WTC11 (cell line): Measurements from ENCODE around the gene CKM. TPM values are rescaled to one million over a fixed set of nuclear protein-coding genes. Genes with fewer than 3 reads are reported as not detected.

ENCODE experiments used
- ATAC-seq: fragments of 200-7000 bp; cut with Tn5 transposase; 2 replicates; pipeline ENCODE4 v1.10.0; 2021; ENCODE audit warnings: mild to moderate bottlenecking, moderate library complexity
- CTCF ChIA-PET: fragments of 300-600 bp; sonication (Branson Sonifier 250); formaldehyde crosslinking; loops from one replicate; lab custom pipeline; 2021; ENCODE audit warnings: antibody characterized with exemption; lab: Charles Lee
- POLR2A ChIA-PET: fragments of 350-600 bp; sonication (Branson Sonifier 250); formaldehyde crosslinking; loops from one replicate; lab custom pipeline; 2021; ENCODE audit warnings: antibody characterized with exemption; lab: Charles Lee
- DNase-seq: peaks from one replicate; pipeline ENCODE4 v3.0.0; 2021; ENCODE audit warnings: low spot score
- H3K27ac Mint-ChIP-seq: 2 replicates; pipeline ENCODE4 v1.8.0; 2021; ENCODE audit warnings: mixed read lengths
- H3K27me3 Mint-ChIP-seq: 2 replicates; pipeline ENCODE4 v1.8.0; 2021; ENCODE audit warnings: low read depth, mild to moderate bottlenecking, moderate library complexity, mixed read lengths
- H3K36me3 Mint-ChIP-seq: 2 replicates; pipeline ENCODE4 v1.8.0; 2021; ENCODE audit warnings: mixed read lengths
- H3K4me1 Mint-ChIP-seq: 2 replicates; pipeline ENCODE4 v1.8.0; 2022; ENCODE audit warnings: mixed read lengths
- H3K4me3 Mint-ChIP-seq: 2 replicates; pipeline ENCODE4 v1.8.0; 2021; ENCODE audit warnings: mild to moderate bottlenecking, moderate library complexity, mixed read lengths
- H3K9me3 Mint-ChIP-seq: 2 replicates; pipeline ENCODE4 v1.8.0; 2021; ENCODE audit warnings: mixed read lengths
- TP53 ChIP-seq: sonication (generic); formaldehyde crosslinking; IDR thresholded peaks from 2 replicates; pipeline ENCODE4 v1.8.1; 2023; ENCODE audit warnings: mild to moderate bottlenecking, missing genetic modification reagents
- ZNF121 ChIP-seq: sonication (generic); formaldehyde crosslinking; IDR thresholded peaks from 2 replicates; pipeline ENCODE4 v1.8.0; 2023; ENCODE audit warnings: missing genetic modification reagents
- ZNF219 ChIP-seq: sonication (generic); formaldehyde crosslinking; IDR thresholded peaks from 2 replicates; pipeline ENCODE4 v1.8.0; 2023; ENCODE audit warnings: missing genetic modification reagents, mild to moderate bottlenecking, borderline replicate concordance
- total RNA-seq: library from RNA; stranded (reverse); gene quantifications from 3 replicates; pipeline ENCODE4 v1.2.3, GENCODE V29; 2021
- TF ChIP-seq, protein P1 (sequence below): sonication (generic); formaldehyde crosslinking; IDR thresholded peaks from 2 replicates; pipeline ENCODE4 v1.8.1; 2023; ENCODE audit warnings: mild to moderate bottlenecking, missing genetic modification reagents

CKM gene
- total RNA-seq, 1 experiment from 2014 or later: not detected

DNA sequence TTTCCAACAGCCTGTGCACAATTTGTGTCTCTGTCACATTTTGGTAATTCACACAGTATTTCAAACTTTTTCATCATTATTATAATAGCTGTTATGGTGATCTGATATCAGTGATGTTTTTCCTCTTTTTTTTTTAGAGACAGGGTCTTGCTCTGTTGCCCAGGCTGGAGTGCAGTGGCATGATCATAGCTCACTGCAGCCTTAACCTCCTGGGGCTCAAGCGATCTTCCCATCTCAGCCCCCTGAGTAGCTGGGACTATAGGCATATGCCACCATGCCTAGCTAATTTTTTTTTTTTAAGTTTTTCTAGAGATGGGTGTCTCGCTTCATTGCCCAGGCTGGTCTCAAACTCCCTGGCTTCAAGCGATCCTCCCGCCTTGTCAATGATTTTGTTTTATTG is 65.8 kb downstream of the CKM start:
- H3K27me3 Mint-ChIP-seq: no peaks in the 10 kb centered on the region
- H3K4me3 Mint-ChIP-seq: no peak overlapping the region
- H3K27ac Mint-ChIP-seq: no peak overlapping the region
- DNase-seq (no peak), ATAC-seq (no peak)
- POLR2A ChIA-PET: no interaction called here
- CTCF ChIA-PET: interaction anchor here (0.6 kb wide), 1 partner anchor 302 kb away, joined by 3 read pairs; no protein-coding TSS in a partner anchor
- peaks cover 5% of the 10 kb centered on the region for H3K9me3 Mint-ChIP-seq
- peaks cover 15% of the 10 kb centered on the region for H3K4me1 Mint-ChIP-seq
- no peak for TF ChIP-seq TP53 (CRISPR knock-in tag)
- TF ChIP-seq ZNF219 (CRISPR knock-in tag): no peak
- TF ChIP-seq, protein P1, sequence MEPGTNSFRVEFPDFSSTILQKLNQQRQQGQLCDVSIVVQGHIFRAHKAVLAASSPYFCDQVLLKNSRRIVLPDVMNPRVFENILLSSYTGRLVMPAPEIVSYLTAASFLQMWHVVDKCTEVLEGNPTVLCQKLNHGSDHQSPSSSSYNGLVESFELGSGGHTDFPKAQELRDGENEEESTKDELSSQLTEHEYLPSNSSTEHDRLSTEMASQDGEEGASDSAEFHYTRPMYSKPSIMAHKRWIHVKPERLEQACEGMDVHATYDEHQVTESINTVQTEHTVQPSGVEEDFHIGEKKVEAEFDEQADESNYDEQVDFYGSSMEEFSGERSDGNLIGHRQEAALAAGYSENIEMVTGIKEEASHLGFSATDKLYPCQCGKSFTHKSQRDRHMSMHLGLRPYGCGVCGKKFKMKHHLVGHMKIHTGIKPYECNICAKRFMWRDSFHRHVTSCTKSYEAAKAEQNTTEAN (CRISPR knock-in tag): no peak
- peak; percentile 43; the same call in 1 of the 2 replicates for TF ChIP-seq ZNF121
- peaks cover 9% of the 10 kb centered on the region for H3K36me3 Mint-ChIP-seq

Other genes with a start within 250 kb of the CKM start
- 13.4 to 14.8 TPM (median 13.8 TPM) in 3 replicates for gene ZNF296, start 246.4 kb downstream of the CKM start, total RNA-seq
- 55.0 to 60.3 TPM (median 55.3 TPM) in 3 replicates for gene GEMIN7, start 243.6 kb downstream of the CKM start, total RNA-seq
- 34.5 to 35.9 TPM (median 35.4 TPM) in 3 replicates for gene PPP1R37, start 229.7 kb downstream of the CKM start, total RNA-seq
- 0.57 to 1.1 TPM (median 0.76 TPM) in 3 replicates for gene NKPD1, start 161.9 kb downstream of the CKM start, total RNA-seq
- gene TRAPPC6A, start 144.6 kb downstream of the CKM start, total RNA-seq: 59.7 to 75.8 TPM (median 67.1 TPM) in 3 replicates
- 9.0 to 10.8 TPM (median 10.0 TPM) in 3 replicates for gene BLOC1S3, start 144.1 kb downstream of the CKM start, total RNA-seq
- 2.7 to 3.5 TPM (median 3.1 TPM) in 3 replicates for gene EXOC3L2, start 77.5 kb downstream of the CKM start, total RNA-seq
- gene MARK4, start 71.6 kb downstream of the CKM start, total RNA-seq: 58.5 to 60.8 TPM (median 58.6 TPM) in 3 replicates
- gene KLC3, start 17.9 kb upstream of the CKM start, total RNA-seq: 5.2 to 6.5 TPM (median 5.3 TPM) in 3 replicates
- gene ERCC2, start 47.7 kb upstream of the CKM start, total RNA-seq: 102 to 113 TPM (median 109 TPM) in 3 replicates
- gene PPP1R13L, start 82.2 kb upstream of the CKM start, total RNA-seq: 27.5 to 38.1 TPM (median 35.2 TPM) in 3 replicates
- 33.5 to 38.1 TPM (median 34.8 TPM) in 3 replicates for gene POLR1G, start 83.8 kb upstream of the CKM start, total RNA-seq
- gene ERCC1, start 101.0 kb upstream of the CKM start, total RNA-seq: 43.7 to 60.6 TPM (median 60.1 TPM) in 3 replicates
- gene FOSB, start 145.1 kb upstream of the CKM start, total RNA-seq: 2.3 to 7.2 TPM (median 5.4 TPM) in 3 replicates
- 25.1 to 27.8 TPM (median 27.4 TPM) in 3 replicates for gene RTN2, start 174.2 kb upstream of the CKM start, total RNA-seq
- 10.3 to 15.1 TPM (median 14.2 TPM) in 3 replicates for gene PPM1N, start 175.6 kb upstream of the CKM start, total RNA-seq
- gene VASP, start 184.6 kb upstream of the CKM start, total RNA-seq: 143 to 146 TPM (median 144 TPM) in 3 replicates